Activated CD8-positive, alpha-beta T cell treated with anti-CD3 and anti-CD28 coated beads for 36 hours (primary cell): ENCODE measurements around the gene SPECC1L. TPM values are rescaled to one million over a fixed set of nuclear protein-coding genes. Genes with fewer than 3 reads are reported as not detected.

ENCODE experiments used
- ATAC-seq: fragments of 200-7000 bp; cut with Tn5 transposase; one replicate; pipeline ENCODE4 v1.10.0; 2021; ENCODE audit warnings: mild to moderate bottlenecking, moderate library complexity
- CTCF ChIA-PET: fragments of 350-600 bp; sonication (Branson Sonifier 250); formaldehyde crosslinking; loops from one replicate; lab custom pipeline; 2021; ENCODE audit warnings: antibody characterized with exemption; lab: Charles Lee
- POLR2A ChIA-PET: fragments of 350-600 bp; sonication (Branson Sonifier 250); formaldehyde crosslinking; loops from one replicate; lab custom pipeline; 2021; ENCODE audit warnings: antibody characterized with exemption; lab: Charles Lee
- DNase-seq: peaks from one replicate; pipeline ENCODE4 v3.0.0-alpha.2; 2020
- H3K27ac Mint-ChIP-seq: one replicate; pipeline ENCODE4 v1.8.0; 2021; ENCODE audit warnings: mild to moderate bottlenecking, mixed read lengths
- H3K27me3 Mint-ChIP-seq: one replicate; pipeline ENCODE4 v1.8.0; 2021; ENCODE audit warnings: mixed read lengths
- H3K36me3 Mint-ChIP-seq: one replicate; pipeline ENCODE4 v1.8.0; 2021; ENCODE audit warnings: low read depth, mixed read lengths
- H3K4me1 Mint-ChIP-seq: one replicate; pipeline ENCODE4 v1.8.0; 2021; ENCODE audit warnings: low read depth, mixed read lengths
- H3K4me3 Mint-ChIP-seq: one replicate; pipeline ENCODE4 v1.8.0; 2021; ENCODE audit warnings: mild to moderate bottlenecking, moderate library complexity, mixed read lengths
- H3K9me3 Mint-ChIP-seq: one replicate; pipeline ENCODE4 v1.8.0; 2021; ENCODE audit warnings: mixed read lengths
- CTCF ChIP-seq: fragments of 200-600 bp; IDR thresholded peaks from one replicate; pipeline ENCODE4 v1.8.0; 2022; ENCODE audit warnings: antibody characterized with exemption, mild to moderate bottlenecking
- intact Hi-C: fragments of 100-400 bp; cut with micrococcal nuclease; formaldehyde crosslinking; loops from one replicate; pipeline ENCODE4 v1.10.0; 2022
- total RNA-seq, 2 experiments: library from RNA; stranded (reverse); gene quantifications; one replicate each; pipeline ENCODE4 v1.2.3, GENCODE V29; 2021

SPECC1L gene
- total RNA-seq, 2 experiments from 2014 or later = 38.9 to 39.0 TPM

- TF ChIP-seq CTCF = no peak
- CTCF ChIA-PET = interaction anchor here (0.7 kb wide), 1 partner anchor 88 kb away, joined by 3 read pairs; no protein-coding TSS in a partner anchor
Observed at GRCh38 chr22:24414523-24414922, 143.9 kb downstream of the SPECC1L start.

GRCh38 chr22:24414984-24415945 lies 144.6 kb downstream of the SPECC1L start:
- POLR2A ChIA-PET = interaction anchor here (1.2 kb wide), 1 partner anchor 19 kb away, joined by 3 read pairs; no protein-coding TSS in a partner anchor
- no peak for DNase-seq

More at GRCh38 chr22:24414523-24414922, 143.9 kb downstream of the SPECC1L start:
- Mint-ChIP-seq H3K36me3 (peaks cover 10% of the 10 kb centered on the region), H3K4me1 (peaks cover 15% of the 10 kb centered on the region), H3K9me3 (no peaks in the 10 kb centered on the region), H3K27ac (no peak overlapping the region), H3K4me3 (no peak overlapping the region), H3K27me3 (no peaks in the 10 kb centered on the region)
- ATAC-seq (no peak), DNase-seq (no peak)
- POLR2A ChIA-PET = no interaction called here
- intact Hi-C loops = no loop called here

GRCh38 chr22:24416095-24416494 lies 145.5 kb downstream of the SPECC1L start:
- no peak for TF ChIP-seq CTCF
- Mint-ChIP-seq H3K27me3 (no peaks in the 10 kb centered on the region), H3K27ac (no peak overlapping the region), H3K9me3 (no peaks in the 10 kb centered on the region), H3K4me1 (peaks cover 3% of the 10 kb centered on the region), H3K4me3 (no peak overlapping the region), H3K36me3 (peaks cover 7% of the 10 kb centered on the region)
- ChIA-PET POLR2A (interaction anchor here (1.2 to 1.7 kb wide), 2 partner anchors 11 to 18 kb away, joined by 3 to 5 read pairs; partner anchors contain the start of gene ADORA2A), CTCF (no interaction called here)
- intact Hi-C loops = no loop called here
- no peak for DNase-seq
- ATAC-seq = no peak

More at GRCh38 chr22:24414984-24415945, 144.6 kb downstream of the SPECC1L start:
- Mint-ChIP-seq H3K4me3 (no peak overlapping the region), H3K27ac (no peak overlapping the region), H3K4me1 (peaks cover 7% of the 10 kb centered on the region), H3K9me3 (no peaks in the 10 kb centered on the region), H3K27me3 (no peaks in the 10 kb centered on the region), H3K36me3 (peaks cover 10% of the 10 kb centered on the region)
- CTCF ChIA-PET = interaction anchor here (0.7 to 1.1 kb wide), 2 partner anchors 87 to 111 kb away, joined by 3 read pairs; no protein-coding TSS in a partner anchor
- no peak for TF ChIP-seq CTCF
- intact Hi-C loops = no loop called here
- ATAC-seq = no peak

- Mint-ChIP-seq H3K27me3 (no peaks in the 10 kb centered on the region), H3K4me1 (peaks cover 4% of the 10 kb centered on the region), H3K9me3 (no peaks in the 10 kb centered on the region), H3K4me3 (no peak overlapping the region), H3K27ac (no peak overlapping the region), H3K36me3 (peaks cover 7% of the 10 kb centered on the region)
- no peak for DNase-seq
- no peak for TF ChIP-seq CTCF
- no peak for ATAC-seq
- ChIA-PET CTCF (no interaction called here), POLR2A (interaction anchor here (0.6 to 1.7 kb wide), 3 partner anchors 8 to 559 kb away, joined by 3 to 5 read pairs (median 4); partner anchors contain the start of genes ADORA2A and SLC2A11)
- intact Hi-C loops = no loop called here
Observed at GRCh38 chr22:24416611-24417010, 146.0 kb downstream of the SPECC1L start.
